G401 (cell line): ENCODE measurements around the gene C5. TPM values are rescaled to one million over a fixed set of nuclear protein-coding genes. Genes with fewer than 3 reads are reported as not detected.
A peak's percentile ranks its signal among the peaks of the same experiment; 100 is the strongest.
"Not testable (repeated sequence)": the region's sequence is repeated elsewhere in the genome, so short reads cannot be mapped to it uniquely, and the experiment has no call there.

Experiments
- DNase-seq: peaks from one replicate; pipeline ENCODE4 v3.0.0-alpha.2; 2015; ENCODE audit warnings: low spot score
- in situ Hi-C: cut with HindIII; loops from 2 replicates; pipeline ENCODE4 v1.10.0; 2016; ENCODE audit warnings: low sequenced_read_pairs, mixed read lengths
- total RNA-seq: library from RNA; depleted of rRNA; stranded (reverse); fragments of >200 nt; shearing (Covaris generic); gene quantifications from 2 replicates; pipeline ENCODE4 v1.2.3, GENCODE V29; 2014

C5 gene
- total RNA-seq, 1 experiment from 2014 or later, result 20.7 TPM

DNA sequence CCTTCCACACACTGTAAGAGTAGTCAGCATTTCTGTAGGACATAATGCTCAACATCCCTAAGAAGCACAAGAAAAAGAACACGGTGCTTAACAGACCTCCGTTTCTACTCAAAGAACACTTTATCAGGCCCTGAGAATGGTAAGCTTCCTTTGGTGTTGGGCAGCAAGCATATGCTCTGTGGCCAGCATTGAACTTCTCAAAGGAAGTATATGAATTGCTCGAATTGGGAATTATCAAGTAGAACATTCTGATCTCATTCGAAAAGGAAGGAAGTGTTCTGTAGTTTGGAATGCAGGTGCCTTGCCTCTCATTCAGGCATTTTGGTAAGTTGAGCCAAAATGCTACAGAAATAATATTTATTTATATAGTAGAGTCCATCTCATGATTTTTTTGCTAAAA, 61.0 kb downstream of the C5 start:
- in situ Hi-C loops, result no loop called here
- DNase-seq, result no peak

- peak; percentile 52 for DNase-seq
- in situ Hi-C loops, result no loop called here
Measured at GRCh38 chr9:120985819-120986222, 64.3 kb downstream of the C5 start.

DNA sequence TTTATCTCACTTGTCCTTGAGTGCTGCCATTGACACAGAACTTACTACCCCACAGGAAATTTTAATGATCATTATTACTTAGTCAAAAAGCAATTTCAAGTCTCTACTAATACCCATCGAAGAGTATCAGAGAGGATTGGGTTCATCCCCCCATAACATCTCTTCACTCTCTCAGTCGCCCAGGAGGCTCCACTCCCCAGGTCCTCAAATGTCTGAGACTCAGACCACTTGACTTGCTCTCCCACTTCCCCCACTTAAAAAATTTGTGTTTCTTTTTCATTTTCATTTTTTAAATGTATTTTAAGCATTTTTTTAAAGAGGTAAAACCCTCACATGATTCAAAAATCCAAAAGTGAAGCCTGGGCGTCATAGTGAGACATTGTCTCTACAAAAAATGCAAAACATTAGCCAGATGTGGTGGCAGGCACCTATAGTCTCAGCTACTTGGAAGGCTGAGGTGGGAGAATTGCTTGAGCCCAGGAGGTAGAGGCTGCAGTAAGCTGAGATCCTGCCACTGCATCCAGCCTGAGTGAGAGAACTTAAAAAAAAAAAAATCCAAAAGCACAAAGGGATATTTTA, 66.7 kb downstream of the C5 start:
- in situ Hi-C loops, result no loop called here

GRCh38 chr9:120982836-120983235, 67.2 kb downstream of the C5 start:
- in situ Hi-C loops, result no loop called here
- no peak for DNase-seq

More for the DNA sequence above, 66.7 kb downstream of the C5 start:
- no peak for DNase-seq

- no peak for DNase-seq
- in situ Hi-C loops, result no loop called here
Measured at GRCh38 chr9:120980951-120981350, 69.1 kb downstream of the C5 start.

DNA sequence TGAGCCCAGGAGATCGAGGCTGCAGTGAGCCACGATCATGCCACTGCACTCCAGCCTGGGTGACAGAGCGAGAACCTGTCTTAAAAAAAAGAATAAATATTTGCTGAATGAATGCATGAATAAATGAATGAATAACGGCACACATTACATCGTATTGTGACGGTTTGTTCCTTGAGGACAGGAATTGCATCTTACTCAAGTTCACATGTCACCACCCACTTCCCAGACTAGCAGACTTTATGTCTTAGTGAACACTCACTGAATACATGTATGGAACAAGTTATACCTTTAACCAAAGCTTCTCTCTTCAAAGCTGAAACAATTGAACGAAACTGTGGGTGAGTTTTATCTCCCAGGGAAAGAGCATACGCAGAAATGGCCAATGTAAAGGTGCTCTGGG, 70.3 kb downstream of the C5 start:
- in situ Hi-C loops, result no loop called here
- DNase-seq, result no peak

GRCh38 chr9:120978987-120979386, 71.1 kb downstream of the C5 start:
- in situ Hi-C loops, result no loop called here

GRCh38 chr9:120977321-120977720, 72.8 kb downstream of the C5 start:
- DNase-seq, result no peak
- in situ Hi-C loops, result no loop called here

More at GRCh38 chr9:120978987-120979386, 71.1 kb downstream of the C5 start:
- DNase-seq, result no peak

DNA sequence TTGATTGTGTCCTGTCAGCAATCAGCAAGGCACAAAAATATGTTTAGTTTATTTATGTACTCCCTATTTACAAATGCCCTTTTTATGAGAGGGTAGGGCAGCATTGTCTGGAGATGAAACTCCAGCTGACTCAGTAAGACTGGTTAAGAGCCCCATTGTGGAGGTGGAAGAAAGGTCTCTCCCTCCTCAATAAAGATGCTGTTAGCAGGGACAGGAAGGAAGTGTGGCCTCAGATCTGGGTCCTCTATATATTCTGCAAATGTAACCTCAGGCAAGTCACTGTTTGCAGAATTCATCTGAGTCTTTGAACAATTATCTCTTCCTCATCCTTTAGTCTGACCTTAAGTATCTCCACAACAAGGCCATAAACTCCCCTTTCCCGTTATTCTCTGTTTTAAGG, 75.2 kb downstream of the C5 start:
- no peak for DNase-seq
- in situ Hi-C loops, result no loop called here

DNA sequence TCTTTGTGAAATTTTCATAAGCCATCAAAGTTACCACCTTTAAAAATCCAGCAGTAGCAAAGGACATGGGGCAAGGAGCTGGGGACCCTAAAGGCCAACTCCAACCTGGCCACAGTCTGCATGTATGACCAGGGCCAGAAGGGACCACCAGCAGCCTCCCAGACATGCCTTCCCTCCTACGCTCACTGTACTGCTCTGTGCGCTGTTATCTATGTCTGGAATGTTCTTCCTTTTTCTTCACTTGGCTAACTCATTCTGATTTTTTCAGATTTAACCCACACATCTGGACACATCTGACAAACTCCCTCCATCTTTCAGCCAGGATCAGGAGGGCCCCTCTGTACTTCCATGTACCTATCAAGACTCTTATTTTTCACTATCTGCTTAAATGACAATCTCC, 75.9 kb downstream of the C5 start:
- in situ Hi-C loops, result no loop called here

GRCh38 chr9:120971938-120972337, 78.1 kb downstream of the C5 start:
- in situ Hi-C loops, result no loop called here
- no peak for DNase-seq

More for the DNA sequence above, 75.9 kb downstream of the C5 start:
- no peak for DNase-seq

- DNase-seq, in situ Hi-C loops: not testable (repeated sequence)
Measured at GRCh38 chr9:120971471-120971870, 78.6 kb downstream of the C5 start.

DNA sequence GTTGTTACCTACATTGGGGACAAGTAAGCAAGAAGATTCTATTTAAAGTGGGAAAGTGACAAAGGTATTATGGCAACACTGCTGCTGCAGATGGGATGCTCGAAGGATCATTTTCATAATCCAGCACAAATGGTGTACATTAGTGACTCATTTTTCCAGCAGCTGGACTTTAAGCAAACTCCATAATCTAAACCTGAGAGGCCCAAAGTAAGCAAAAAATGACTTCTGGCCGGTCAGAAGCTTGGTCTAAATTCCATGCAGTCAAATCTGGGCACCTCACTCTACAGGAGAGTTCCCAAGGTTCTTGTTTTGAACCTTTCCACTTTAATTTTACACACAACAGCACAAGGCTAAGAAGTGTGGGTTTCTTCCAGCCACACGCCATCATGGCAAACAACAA, 79.8 kb downstream of the C5 start:
- in situ Hi-C loops, result no loop called here

DNA sequence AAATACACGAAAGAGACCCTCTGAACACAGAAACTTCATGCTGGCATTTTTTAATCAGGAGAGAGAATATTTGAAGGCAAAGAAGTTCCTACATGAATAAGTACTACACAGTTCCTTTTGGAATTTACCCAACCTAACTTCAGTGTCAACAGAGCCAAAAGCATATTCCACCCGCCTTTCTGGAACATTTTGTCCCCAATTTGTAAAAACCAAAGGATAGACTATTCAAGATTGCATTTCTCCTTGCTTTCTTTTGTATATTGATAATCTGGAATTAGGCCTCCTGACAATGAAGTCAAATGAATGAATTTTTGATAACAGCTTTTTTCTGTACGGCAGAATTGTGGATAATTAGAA, 84.1 kb downstream of the C5 start:
- in situ Hi-C loops, result no loop called here
- DNase-seq, result no peak

More for the DNA sequence above, 79.8 kb downstream of the C5 start:
- no peak for DNase-seq

GRCh38 chr9:120965344-120966012, 84.6 kb downstream of the C5 start:
- in situ Hi-C loops, result no loop called here
- peak; percentile 35 for DNase-seq

DNA sequence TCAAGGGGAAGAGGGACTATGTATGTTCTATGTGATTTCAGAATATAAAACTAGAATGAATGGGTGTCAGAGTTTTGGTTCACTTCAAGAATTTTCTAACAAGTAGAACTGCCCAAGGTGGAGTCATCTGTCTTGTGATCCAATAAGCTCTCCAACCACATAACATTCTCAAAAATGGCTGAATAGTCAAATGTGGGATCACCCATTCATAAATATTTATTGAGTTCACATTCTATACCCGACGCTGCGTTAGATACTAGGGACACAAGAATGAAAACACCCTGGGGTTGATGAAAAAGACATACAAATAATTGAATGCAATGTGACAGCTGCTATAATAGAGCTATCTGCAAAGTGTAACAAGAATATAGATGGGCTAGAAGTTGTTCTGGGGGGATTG, 88.1 kb downstream of the C5 start:
- in situ Hi-C loops, result no loop called here

GRCh38 chr9:120960001-120960400, 90.1 kb downstream of the C5 start:
- DNase-seq, result no peak
- in situ Hi-C loops, result no loop called here

More for the DNA sequence above, 88.1 kb downstream of the C5 start:
- DNase-seq, result no peak

- in situ Hi-C loops, result no loop called here
- no peak for DNase-seq
Measured at GRCh38 chr9:120956862-120957261, 93.2 kb downstream of the C5 start.

DNA sequence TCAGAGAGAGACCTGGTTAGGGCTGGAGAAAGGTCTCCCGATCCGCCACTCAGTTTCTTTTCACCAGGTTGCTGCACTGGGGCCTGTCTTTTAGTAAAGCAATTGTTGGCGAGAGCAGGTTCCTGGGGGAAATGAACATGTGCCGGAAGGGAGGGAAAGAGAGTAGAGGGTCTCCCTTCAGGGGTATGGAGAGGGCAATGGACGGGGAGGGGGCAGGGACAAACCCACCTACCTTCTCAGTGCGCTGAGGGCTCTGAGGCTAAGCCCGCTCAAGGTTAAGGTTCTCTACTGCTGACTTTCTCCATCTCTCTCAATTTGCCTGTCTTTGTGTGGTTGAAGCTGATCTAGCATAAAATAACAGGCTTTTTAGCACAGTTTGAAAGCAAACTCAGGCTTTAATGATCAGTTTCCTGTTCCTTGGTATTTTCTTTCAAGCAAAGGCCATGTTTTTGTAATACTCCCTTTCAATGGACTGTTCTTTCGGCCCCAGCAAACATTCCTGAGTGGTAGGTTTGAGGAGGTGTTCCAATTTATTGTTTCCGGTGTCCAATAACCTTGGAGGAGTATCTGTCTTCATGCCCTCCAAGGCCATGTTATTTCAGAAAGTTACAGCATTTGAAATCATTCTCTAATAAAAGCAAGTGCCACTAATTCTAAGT, 98.0 kb downstream of the C5 start:
- no peak for DNase-seq
- in situ Hi-C loops, result no loop called here
